Peyer's patch (tissue), 4 donors: Measurements from ENCODE around the gene TPBG. TPM values are rescaled to one million over a fixed set of nuclear protein-coding genes. Genes with fewer than 3 reads are reported as not detected.

Source experiments
- DNase-seq, 3 donors: peaks; one replicate each; pipeline ENCODE4 v3.0.0-alpha.2; 2017 to 2019
- H3K27ac ChIP-seq, 4 donors: fragments of 200-600 bp; sonication (generic); one replicate each; pipeline ENCODE4 v1.5.1; 2016 to 2019
- H3K27me3 ChIP-seq, 2 donors: fragments of 200-600 bp; sonication (generic); one replicate each; pipeline ENCODE4 v1.5.1; 2019
- H3K36me3 ChIP-seq, 3 donors: fragments of 200-600 bp; sonication (generic); one replicate each; pipeline ENCODE4 v1.5.1; 2016 to 2019
- H3K4me1 ChIP-seq, 4 donors: fragments of 200-600 bp; sonication (generic); one replicate each; pipeline ENCODE4 v1.5.1; 2016 to 2019
- H3K4me3 ChIP-seq, 4 donors: fragments of 200-600 bp; sonication (generic); 1 replicate in 3 of 4; 2 replicates in 1 of 4; pipeline ENCODE4 v1.5.1; 2016 to 2019; ENCODE audit warnings: mild to moderate bottlenecking in 1 of 4
- H3K9me3 ChIP-seq, 4 donors: fragments of 200-600 bp; sonication (generic); one replicate each; pipeline ENCODE4 v1.5.1; 2016 to 2019; ENCODE audit warnings: mild to moderate bottlenecking in 1 of 4
- CTCF ChIP-seq, 6 experiments: fragments of 450-650 bp in 4 of 6; fragments of 200-600 bp in 2 of 6; sonication (generic) in 1 of 6; IDR thresholded peaks; one replicate each; pipeline ENCODE4 v1.5.1; 2017 to 2019; ENCODE audit warnings: antibody characterized with exemption in 6 of 6, mild to moderate bottlenecking in 3 of 6, moderate library complexity in 1 of 6
- POLR2A ChIP-seq, 2 donors: fragments of 450-650 bp; IDR thresholded peaks; one replicate each; pipeline ENCODE4 v1.5.1; 2017; ENCODE audit warnings: antibody characterized with exemption in 2 of 2, mild to moderate bottlenecking in 2 of 2, moderate library complexity in 2 of 2
- total RNA-seq, 4 donors: library from RNA; depleted of rRNA; stranded (reverse); fragments of >200 nt; gene quantifications; one replicate each; pipeline ENCODE4 v1.1.0, GENCODE V29; 2016

The TPBG gene
- total RNA-seq, 4 donors from 2014 or later: 6.8 to 14.5 (median 10.7) TPM

- DNase-seq: no peak
- Histone ChIP-seq H3K27ac (no peak overlapping the region), H3K4me3 (no peak overlapping the region), H3K27me3 (no peaks in the 10 kb centered on the region), H3K4me1 (peaks cover 0 to 15% (median 5%) of the 10 kb centered on the region in 4 donors), H3K9me3 (no peaks in the 10 kb centered on the region), H3K36me3 (no peaks in the 10 kb centered on the region)
- no peak for TF ChIP-seq CTCF (IDR thresholded peaks at IDR 0.05)
- TF ChIP-seq POLR2A (IDR thresholded peaks at IDR 0.05): no peak
Measured at GRCh38 chr6:82367704-82368103, 4.1 kb downstream of the TPBG start.

- H3K36me3 ChIP-seq: no peaks in the 10 kb centered on the region
- no peak for TF ChIP-seq POLR2A (IDR thresholded peaks at IDR 0.05)
- TF ChIP-seq CTCF (IDR thresholded peaks at IDR 0.05): no peak
- H3K9me3 ChIP-seq: no peaks in the 10 kb centered on the region
- no peak overlapping the region for H3K27ac ChIP-seq
- H3K27me3 ChIP-seq: no peaks in the 10 kb centered on the region
- DNase-seq: no peak
- no peak overlapping the region for H3K4me3 ChIP-seq
- H3K4me1 ChIP-seq: peaks cover 0 to under 1% (median 0%) of the 10 kb centered on the region in 4 donors
Measured at GRCh38 chr6:82370788-82371187, 7.2 kb downstream of the TPBG start.

GRCh38 chr6:82371799-82372546 lies 8.4 kb downstream of the TPBG start:
- Histone ChIP-seq H3K9me3 (no peaks in the 10 kb centered on the region), H3K4me1 (no peaks in the 10 kb centered on the region), H3K36me3 (no peaks in the 10 kb centered on the region), H3K4me3 (no peak overlapping the region), H3K27me3 (no peaks in the 10 kb centered on the region), H3K27ac (no peak overlapping the region)
- TF ChIP-seq POLR2A (IDR thresholded peaks at IDR 0.05) (no peak), CTCF (IDR thresholded peaks at IDR 0.05) (no peak)
- no peak for DNase-seq

GRCh38 chr6:82372656-82373055 lies 9.0 kb downstream of the TPBG start:
- no peaks in the 10 kb centered on the region for H3K27me3 ChIP-seq
- no peak overlapping the region for H3K27ac ChIP-seq
- no peaks in the 10 kb centered on the region for H3K4me1 ChIP-seq
- H3K36me3 ChIP-seq: no peaks in the 10 kb centered on the region
- DNase-seq: no peak
- TF ChIP-seq CTCF (IDR thresholded peaks at IDR 0.05): no peak
- TF ChIP-seq POLR2A (IDR thresholded peaks at IDR 0.05): no peak
- H3K4me3 ChIP-seq: no peak overlapping the region
- no peaks in the 10 kb centered on the region for H3K9me3 ChIP-seq

- DNase-seq: no peak
- no peaks in the 10 kb centered on the region for H3K36me3 ChIP-seq
- TF ChIP-seq POLR2A (IDR thresholded peaks at IDR 0.05) (no peak), CTCF (IDR thresholded peaks at IDR 0.05) (no peak)
- H3K27ac ChIP-seq: no peak overlapping the region
- H3K4me3 ChIP-seq: no peak overlapping the region
- no peaks in the 10 kb centered on the region for H3K9me3 ChIP-seq
- H3K4me1 ChIP-seq: no peaks in the 10 kb centered on the region
- H3K27me3 ChIP-seq: no peaks in the 10 kb centered on the region
Measured at GRCh38 chr6:82374516-82374915, 10.9 kb downstream of the TPBG start.
